MM.1S (cell line): ENCODE measurements around the gene CCNE1.

Experiments used
- EZH2 ChIP-seq: fragments of 300-600 bp; sonication (generic); optimal IDR thresholded peaks from 2 replicates; pipeline ENCODE3; 2017; ENCODE audit warnings: low read depth, mild to moderate bottlenecking, antibody characterized with exemption, low read length, mixed read lengths
- EZH2phosphoT487 ChIP-seq: fragments of 300-600 bp; sonication (generic); IDR thresholded peaks from 2 replicates; pipeline ENCODE4 v1.6.1; 2018; ENCODE audit warnings: antibody characterized with exemption, low read length
- TF ChIP-seq, protein P1 (sequence below): fragments of 300-600 bp; sonication (generic); IDR thresholded peaks from 2 replicates; pipeline ENCODE4 v1.5.1; 2016; ENCODE audit warnings: antibody characterized with exemption, low read length, mixed read lengths

DNA sequence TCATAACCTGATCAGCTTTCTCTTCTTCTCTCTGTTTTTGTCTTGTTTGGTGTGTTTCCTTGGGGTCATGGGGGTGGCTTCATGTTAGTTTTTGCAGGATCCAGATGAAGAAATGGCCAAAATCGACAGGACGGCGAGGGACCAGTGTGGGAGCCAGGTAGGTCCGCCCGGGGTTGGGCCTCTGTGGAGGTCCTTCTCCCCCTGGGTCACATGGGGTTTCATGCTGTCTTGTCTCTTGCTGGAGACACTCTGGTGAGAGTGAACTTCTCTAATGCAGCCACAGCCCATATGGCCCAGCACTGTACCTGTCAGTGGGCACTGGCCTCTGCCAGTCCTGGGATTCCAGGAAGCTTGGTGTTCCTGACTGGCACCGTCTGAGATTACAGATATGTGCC is 1.1 kb downstream of the CCNE1 start:
- TF ChIP-seq, protein P1, sequence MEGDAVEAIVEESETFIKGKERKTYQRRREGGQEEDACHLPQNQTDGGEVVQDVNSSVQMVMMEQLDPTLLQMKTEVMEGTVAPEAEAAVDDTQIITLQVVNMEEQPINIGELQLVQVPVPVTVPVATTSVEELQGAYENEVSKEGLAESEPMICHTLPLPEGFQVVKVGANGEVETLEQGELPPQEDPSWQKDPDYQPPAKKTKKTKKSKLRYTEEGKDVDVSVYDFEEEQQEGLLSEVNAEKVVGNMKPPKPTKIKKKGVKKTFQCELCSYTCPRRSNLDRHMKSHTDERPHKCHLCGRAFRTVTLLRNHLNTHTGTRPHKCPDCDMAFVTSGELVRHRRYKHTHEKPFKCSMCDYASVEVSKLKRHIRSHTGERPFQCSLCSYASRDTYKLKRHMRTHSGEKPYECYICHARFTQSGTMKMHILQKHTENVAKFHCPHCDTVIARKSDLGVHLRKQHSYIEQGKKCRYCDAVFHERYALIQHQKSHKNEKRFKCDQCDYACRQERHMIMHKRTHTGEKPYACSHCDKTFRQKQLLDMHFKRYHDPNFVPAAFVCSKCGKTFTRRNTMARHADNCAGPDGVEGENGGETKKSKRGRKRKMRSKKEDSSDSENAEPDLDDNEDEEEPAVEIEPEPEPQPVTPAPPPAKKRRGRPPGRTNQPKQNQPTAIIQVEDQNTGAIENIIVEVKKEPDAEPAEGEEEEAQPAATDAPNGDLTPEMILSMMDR = no peak
- TF ChIP-seq EZH2 (no peak), EZH2phosphoT487 (no peak)
